PC-3 (cell line): ENCODE results near the gene NDOR1. TPM values are rescaled to one million over a fixed set of nuclear protein-coding genes. Genes with fewer than 3 reads are reported as not detected.

Experiments used
- ATAC-seq: fragments of 200-7000 bp; cut with Tn5 transposase; 2 replicates; pipeline ENCODE4 v1.9.1; 2020; ENCODE audit warnings: mild to moderate bottlenecking, moderate library complexity
- BruUV-seq: library from RNA; stranded (reverse); fragments of 400-500 nt; replicated peaks from 2 replicates; lab custom pipeline; 2021; lab: Mats Ljungman, UMichigan
- CTCF ChIA-PET: fragments of 300-600 bp; sonication (Branson Sonifier 250); formaldehyde crosslinking; loops from one replicate; lab custom pipeline; 2022; ENCODE audit warnings: antibody characterized with exemption; lab: Charles Lee
- POLR2A ChIA-PET: fragments of 300-600 bp; sonication (Branson Sonifier 250); formaldehyde crosslinking; loops from one replicate; lab custom pipeline; 2022; ENCODE audit warnings: antibody characterized with exemption; ENCODE audit not compliant: unreplicated experiment; lab: Charles Lee
- DNase-seq: peaks from one replicate; pipeline ENCODE4 v3.0.0-alpha.2; 2015
- H2AFZ ChIP-seq: fragments of 300-600 bp; sonication (generic); 2 replicates; pipeline ENCODE4 v1.6.0; 2016; ENCODE audit warnings: antibody characterized with exemption, low read length
- H3F3A ChIP-seq: fragments of 300-600 bp; sonication (generic); one replicate; pipeline ENCODE4 v1.6.0; 2017; ENCODE audit warnings: antibody characterized with exemption, low read length, control low read depth, mild to moderate bottlenecking; ENCODE audit not compliant: unreplicated experiment
- H3K27ac ChIP-seq: fragments of 300-600 bp; sonication (generic); 2 replicates; pipeline ENCODE4 v1.5.1; 2016; ENCODE audit warnings: mild to moderate bottlenecking, low read length
- H3K27me3 ChIP-seq: fragments of 300-600 bp; sonication (generic); 2 replicates; pipeline ENCODE4 v1.6.1; 2016; ENCODE audit warnings: low read length, mixed read lengths
- H3K36me3 ChIP-seq: fragments of 300-600 bp; sonication (generic); 2 replicates; pipeline ENCODE4 v1.6.1; 2016; ENCODE audit warnings: low read depth, mixed run types, low read length, mixed read lengths
- H3K4me1 ChIP-seq: fragments of 300-600 bp; sonication (generic); 2 replicates; pipeline ENCODE4 v1.5.1; 2016; ENCODE audit warnings: low read length; ENCODE audit not compliant: insufficient read depth
- H3K4me2 ChIP-seq: fragments of 300-600 bp; sonication (generic); 2 replicates; pipeline ENCODE4 v1.6.0; 2016; ENCODE audit warnings: low read length
- H3K4me3 ChIP-seq: fragments of 300-600 bp; sonication (generic); 2 replicates; pipeline ENCODE4 v1.5.1; 2016; ENCODE audit warnings: mild to moderate bottlenecking, low read length, mixed read lengths
- H3K79me2 ChIP-seq: fragments of 300-600 bp; sonication (generic); 2 replicates; pipeline ENCODE4 v1.6.1; 2017; ENCODE audit warnings: low read length, mixed read lengths
- H3K9ac ChIP-seq: fragments of 300-600 bp; sonication (generic); 2 replicates; pipeline ENCODE4 v1.6.0; 2016; ENCODE audit warnings: mild to moderate bottlenecking, low read length
- H3K9me2 ChIP-seq: fragments of 300-600 bp; sonication (generic); replicated peaks from 2 replicates; pipeline ENCODE4 v1.6.1; 2016; ENCODE audit warnings: mixed run types, low read length, mixed read lengths
- H3K9me3 ChIP-seq: fragments of 300-600 bp; sonication (generic); 2 replicates; pipeline ENCODE4 v1.6.1; 2016; ENCODE audit warnings: low read length, mixed read lengths
- H4K20me1 ChIP-seq: fragments of 300-600 bp; sonication (generic); 2 replicates; pipeline ENCODE4 v1.6.1; 2016; ENCODE audit warnings: low read length, mixed read lengths
- EZH2 ChIP-seq: fragments of 300-600 bp; sonication (generic); IDR thresholded peaks from one replicate; pipeline ENCODE4 v1.6.1; 2017; ENCODE audit warnings: antibody characterized with exemption, mild to moderate bottlenecking, low read length; ENCODE audit not compliant: unreplicated experiment
- EZH2phosphoT487 ChIP-seq: fragments of 300-600 bp; sonication (generic); IDR thresholded peaks from 2 replicates; pipeline ENCODE4 v1.6.1; 2018; ENCODE audit warnings: mild to moderate bottlenecking, antibody characterized with exemption, low read length, borderline replicate concordance
- intact Hi-C: fragments of 100-400 bp; cut with micrococcal nuclease; formaldehyde crosslinking; loops from 2 replicates; pipeline ENCODE4 v1.9.0; 2023
- total RNA-seq: library from RNA; depleted of rRNA; stranded (reverse); fragments of >200 nt; gene quantifications from 2 replicates; pipeline ENCODE4 v1.2.3, GENCODE V29; 2014
- TF ChIP-seq, protein P1 (sequence below): fragments of 300-600 bp; sonication (generic); conservative IDR thresholded peaks from 2 replicates; pipeline ENCODE4 v1.5.1; 2017; ENCODE audit warnings: antibody characterized with exemption, low read depth, mild to moderate bottlenecking, low read length

Gene NDOR1
- total RNA-seq, 1 experiment from 2014 or later: 25.7 TPM

- POLR2A ChIA-PET: no interaction called here
- H3F3A ChIP-seq: no peaks in the 10 kb centered on the region
- H3K9me3 ChIP-seq: no peaks in the 10 kb centered on the region
- H3K79me2 ChIP-seq: no peaks in the 10 kb centered on the region
- no peaks in the 10 kb centered on the region for H3K36me3 ChIP-seq
- no peak overlapping the region for H3K27ac ChIP-seq
- H3K9ac ChIP-seq: no peak overlapping the region
- H3K4me1 ChIP-seq: no peaks in the 10 kb centered on the region
- no peak overlapping the region for H2AFZ ChIP-seq
- no peaks in the 10 kb centered on the region for H4K20me1 ChIP-seq
- H3K27me3 ChIP-seq: peaks cover 12% of the 10 kb centered on the region
- ATAC-seq: no peak
- TF ChIP-seq, protein P1, sequence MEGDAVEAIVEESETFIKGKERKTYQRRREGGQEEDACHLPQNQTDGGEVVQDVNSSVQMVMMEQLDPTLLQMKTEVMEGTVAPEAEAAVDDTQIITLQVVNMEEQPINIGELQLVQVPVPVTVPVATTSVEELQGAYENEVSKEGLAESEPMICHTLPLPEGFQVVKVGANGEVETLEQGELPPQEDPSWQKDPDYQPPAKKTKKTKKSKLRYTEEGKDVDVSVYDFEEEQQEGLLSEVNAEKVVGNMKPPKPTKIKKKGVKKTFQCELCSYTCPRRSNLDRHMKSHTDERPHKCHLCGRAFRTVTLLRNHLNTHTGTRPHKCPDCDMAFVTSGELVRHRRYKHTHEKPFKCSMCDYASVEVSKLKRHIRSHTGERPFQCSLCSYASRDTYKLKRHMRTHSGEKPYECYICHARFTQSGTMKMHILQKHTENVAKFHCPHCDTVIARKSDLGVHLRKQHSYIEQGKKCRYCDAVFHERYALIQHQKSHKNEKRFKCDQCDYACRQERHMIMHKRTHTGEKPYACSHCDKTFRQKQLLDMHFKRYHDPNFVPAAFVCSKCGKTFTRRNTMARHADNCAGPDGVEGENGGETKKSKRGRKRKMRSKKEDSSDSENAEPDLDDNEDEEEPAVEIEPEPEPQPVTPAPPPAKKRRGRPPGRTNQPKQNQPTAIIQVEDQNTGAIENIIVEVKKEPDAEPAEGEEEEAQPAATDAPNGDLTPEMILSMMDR: no peak
- TF ChIP-seq EZH2phosphoT487: no peak
- TF ChIP-seq EZH2: no peak
- no peak for DNase-seq
- intact Hi-C loops: no loop called here
- no TSS peak for BruUV-seq
- CTCF ChIA-PET: no interaction called here
- no peak overlapping the region for H3K4me2 ChIP-seq
- H3K4me3 ChIP-seq: no peak overlapping the region
- H3K9me2 ChIP-seq: no peaks in the 10 kb centered on the region
Measured at GRCh38 chr9:137166380-137167229, 38.9 kb upstream of the NDOR1 start.

- H2AFZ ChIP-seq: no peak overlapping the region
- H3K36me3 ChIP-seq: no peaks in the 10 kb centered on the region
- ATAC-seq (no peak), DNase-seq (no peak)
- no peaks in the 10 kb centered on the region for H3K9me3 ChIP-seq
- CTCF ChIA-PET: no interaction called here
- BruUV-seq: no TSS peak
- H3F3A ChIP-seq: no peaks in the 10 kb centered on the region
- POLR2A ChIA-PET: no interaction called here
- no peaks in the 10 kb centered on the region for H4K20me1 ChIP-seq
- peaks cover 12% of the 10 kb centered on the region for H3K27me3 ChIP-seq
- no peak overlapping the region for H3K9ac ChIP-seq
- peak overlapping the region; percentile 84 for H3K4me2 ChIP-seq
- H3K4me3 ChIP-seq: no peak overlapping the region
- TF ChIP-seq, protein P1: no peak
- TF ChIP-seq EZH2phosphoT487 (no peak), EZH2 (no peak)
- no peaks in the 10 kb centered on the region for H3K79me2 ChIP-seq
- H3K9me2 ChIP-seq: no peaks in the 10 kb centered on the region
- H3K4me1 ChIP-seq: no peaks in the 10 kb centered on the region
- intact Hi-C loops: no loop called here
- no peak overlapping the region for H3K27ac ChIP-seq
Measured at GRCh38 chr9:137167277-137167746, 38.2 kb upstream of the NDOR1 start.
